A549 (cell line): Measurements from ENCODE around the gene PGS1. TPM values are rescaled to one million over a fixed set of nuclear protein-coding genes. Genes with fewer than 3 reads are reported as not detected.

Experiments used
- ATAC-seq, 2 experiments: fragments of 200-7000 bp in 1 of 2; fragments of >200 bp in 1 of 2; cut with Nextera tagmentation in 1 of 2; cut with Tn5 transposase in 1 of 2; 3 replicates each; pipeline versions ENCODE4 v1.8.0 to v1.9.1; 2018 to 2020; ENCODE audit warnings: mild to moderate bottlenecking in 1 of 2, moderate library complexity in 1 of 2
- CTCF ChIA-PET: fragments of 300-600 bp; sonication (Branson Sonifier 250); formaldehyde crosslinking; extraction: SDS; loops from one replicate; lab custom pipeline; 2021; ENCODE audit warnings: antibody characterized with exemption, inconsistent platforms; lab: Yijun Ruan, JAX
- POLR2A ChIA-PET: fragments of 350-600 bp; formaldehyde crosslinking; extraction: SDS; loops from one replicate; lab custom pipeline; 2021; ENCODE audit warnings: antibody characterized with exemption, inconsistent platforms; lab: Yijun Ruan, JAX
- DNase-seq, 2 experiments: peaks; one replicate each; pipeline versions ENCODE4 v3.0.0 to v3.0.0-alpha.2; 2011 to 2016; ENCODE audit warnings: low read depth in 1 of 2, low spot score in 1 of 2
- FAIRE-seq: peaks from 2 replicates; lab custom pipeline; 2011; peaks lifted over from hg19 to GRCh38; lab: Jason Lieb, UNC
- H3K27ac ChIP-seq, 2 experiments: fragments of >200 bp; sonication (Bioruptor Twin); formaldehyde crosslinking; 3 replicates each; pipeline ENCODE4 v1.5.1; 2016 to 2017
- H3K4me1 ChIP-seq: fragments of >200 bp; sonication (Bioruptor Twin); formaldehyde crosslinking; 3 replicates; pipeline ENCODE4 v1.6.1; 2016
- H3K4me2 ChIP-seq: fragments of >200 bp; sonication (Bioruptor Twin); formaldehyde crosslinking; 3 replicates; pipeline ENCODE4 v1.6.1; 2016
- H3K4me3 ChIP-seq: fragments of >200 bp; sonication (Bioruptor Twin); formaldehyde crosslinking; 3 replicates; pipeline ENCODE4 v1.5.1; 2016
- H3K9me3 ChIP-seq: fragments of >200 bp; sonication (Bioruptor Twin); formaldehyde crosslinking; 3 replicates; pipeline ENCODE4 v1.6.1; 2016
- CBX2 ChIP-seq: fragments of 200-600 bp; sonication (generic); IDR thresholded peaks from 2 replicates; pipeline ENCODE4 v1.6.1; 2016; ENCODE audit warnings: low read depth, mild to moderate bottlenecking, borderline replicate concordance
- EHF ChIP-seq: fragments of 250-450 bp; sonication (Bioruptor Pico); IDR thresholded peaks from 2 replicates; pipeline ENCODE4 v1.5.0; 2020; ENCODE audit warnings: mild to moderate bottlenecking
- EHMT2 ChIP-seq: fragments of 200-600 bp; sonication (generic); IDR thresholded peaks from 2 replicates; pipeline ENCODE4 v1.6.1; 2016; ENCODE audit warnings: antibody characterized with exemption, low read depth, mild to moderate bottlenecking, moderate library complexity
- EP300 ChIP-seq, 2 experiments: fragments of >200 bp; sonication (Bioruptor Twin); formaldehyde crosslinking; IDR thresholded peaks; 2 replicates in 1 of 2; 3 replicates in 1 of 2; pipeline ENCODE4 v1.6.1; 2016 to 2017
- ESRRA ChIP-seq: fragments of 150-350 bp; IDR thresholded peaks from 2 replicates; pipeline ENCODE4 v1.6.1; 2014; ENCODE audit warnings: mild to moderate bottlenecking, low read length, borderline replicate concordance
- GATA3 ChIP-seq: IDR thresholded peaks from 2 replicates; pipeline ENCODE4 v1.6.1; 2012; ENCODE audit warnings: borderline replicate concordance
- HDAC2 ChIP-seq: fragments of 200-600 bp; sonication (generic); IDR thresholded peaks from 2 replicates; pipeline ENCODE4 v1.6.1; 2016
- HOXB5 ChIP-seq: fragments of 250-450 bp; sonication (Bioruptor Pico); IDR thresholded peaks from 2 replicates; pipeline ENCODE4 v1.5.0; 2020; ENCODE audit warnings: mild to moderate bottlenecking, moderate library complexity
- JUN ChIP-seq, 2 experiments: fragments of >200 bp; sonication (Bioruptor Twin); formaldehyde crosslinking; IDR thresholded peaks; 2 replicates in 1 of 2; 3 replicates in 1 of 2; pipeline ENCODE4 v1.6.1; 2016 to 2017
- KDM5A ChIP-seq: fragments of 200-600 bp; sonication (generic); IDR thresholded peaks from 2 replicates; pipeline ENCODE4 v1.6.1; 2016; ENCODE audit warnings: antibody characterized with exemption, mild to moderate bottlenecking
- MAZ ChIP-seq: fragments of 150-350 bp; IDR thresholded peaks from 2 replicates; pipeline ENCODE4 v1.6.1; 2014; ENCODE audit warnings: antibody characterized with exemption, low read depth, low read length, borderline replicate concordance
- NFE2L2 ChIP-seq: fragments of 150-350 bp; conservative IDR thresholded peaks from 2 replicates; pipeline ENCODE4 v1.6.1; 2014; ENCODE audit warnings: low read length
- NR3C1 ChIP-seq: fragments of >200 bp; sonication (Bioruptor Twin); formaldehyde crosslinking; IDR thresholded peaks from 3 replicates; pipeline ENCODE4 v1.6.1; 2017
- RFX5 ChIP-seq: fragments of 450-650 bp; IDR thresholded peaks from 2 replicates; pipeline ENCODE4 v1.7.1; 2014; ENCODE audit warnings: antibody characterized with exemption, mild to moderate bottlenecking, moderate library complexity
- SREBF2 ChIP-seq: fragments of 450-650 bp; IDR thresholded peaks from 2 replicates; pipeline ENCODE4 v1.6.1; 2014; ENCODE audit warnings: mild to moderate bottlenecking, moderate library complexity
- ZFP36 ChIP-seq: fragments of 450-650 bp; IDR thresholded peaks from 2 replicates; pipeline ENCODE4 v1.6.1; 2014; ENCODE audit warnings: borderline replicate concordance; ENCODE audit not compliant: partially characterized antibody
- ZNF302 ChIP-seq: fragments of 250-450 bp; sonication (Bioruptor Pico); IDR thresholded peaks from 2 replicates; pipeline ENCODE4 v1.9.0; 2021; ENCODE audit warnings: inconsistent platforms, mild to moderate bottlenecking, moderate library complexity
- ZSCAN20 ChIP-seq: fragments of 250-450 bp; sonication (Bioruptor Pico); IDR thresholded peaks from 2 replicates; pipeline ENCODE4 v1.8.0; 2022; ENCODE audit warnings: mild to moderate bottlenecking, moderate library complexity
- WGBS: methylation state at CpG from one replicate; pipeline ENCODE4 v1.1.6; 2017; ENCODE audit errors: missing lambda C conversion rate; 5-methylcytosine and 5-hydroxymethylcytosine counted together
- polyA plus RNA-seq, 4 experiments: library from polyadenylated mRNA; depleted of rRNA in 3 of 4; stranded (reverse); fragments of >200 nt; fragmentation: RNase III in 1 of 4; extraction: RNeasy Plus Mini Kit Qiagen cat#74134 plus additional on column Dnase treatment in 1 of 4; gene quantifications; 2 replicates in 3 of 4; 3 replicates in 1 of 4; pipeline ENCODE4 v1.2.3, GENCODE V29; 2011 to 2017
- TF ChIP-seq, protein P1 (sequence below): fragments of >200 bp; sonication (Bioruptor Twin); formaldehyde crosslinking; IDR thresholded peaks from 3 replicates; pipeline ENCODE4 v1.6.1; 2016
- TF ChIP-seq, protein P2 (sequence below): IDR thresholded peaks from 2 replicates; pipeline ENCODE4 v1.6.1; 2012
- TF ChIP-seq, protein P3 (sequence below): fragments of 200-600 bp; sonication (generic); IDR thresholded peaks from 2 replicates; pipeline ENCODE4 v1.6.1; 2016; ENCODE audit warnings: antibody characterized with exemption, mild to moderate bottlenecking, moderate library complexity
- TF ChIP-seq, protein P4 (sequence below): IDR thresholded peaks from 2 replicates; pipeline ENCODE4 v1.6.1; 2012; ENCODE audit warnings: low read depth, borderline replicate concordance

Gene PGS1
- polyA plus RNA-seq, 2 of the 4 experiments (the other 2 are of a cell fraction): 23.7 to 29.5 TPM

DNA sequence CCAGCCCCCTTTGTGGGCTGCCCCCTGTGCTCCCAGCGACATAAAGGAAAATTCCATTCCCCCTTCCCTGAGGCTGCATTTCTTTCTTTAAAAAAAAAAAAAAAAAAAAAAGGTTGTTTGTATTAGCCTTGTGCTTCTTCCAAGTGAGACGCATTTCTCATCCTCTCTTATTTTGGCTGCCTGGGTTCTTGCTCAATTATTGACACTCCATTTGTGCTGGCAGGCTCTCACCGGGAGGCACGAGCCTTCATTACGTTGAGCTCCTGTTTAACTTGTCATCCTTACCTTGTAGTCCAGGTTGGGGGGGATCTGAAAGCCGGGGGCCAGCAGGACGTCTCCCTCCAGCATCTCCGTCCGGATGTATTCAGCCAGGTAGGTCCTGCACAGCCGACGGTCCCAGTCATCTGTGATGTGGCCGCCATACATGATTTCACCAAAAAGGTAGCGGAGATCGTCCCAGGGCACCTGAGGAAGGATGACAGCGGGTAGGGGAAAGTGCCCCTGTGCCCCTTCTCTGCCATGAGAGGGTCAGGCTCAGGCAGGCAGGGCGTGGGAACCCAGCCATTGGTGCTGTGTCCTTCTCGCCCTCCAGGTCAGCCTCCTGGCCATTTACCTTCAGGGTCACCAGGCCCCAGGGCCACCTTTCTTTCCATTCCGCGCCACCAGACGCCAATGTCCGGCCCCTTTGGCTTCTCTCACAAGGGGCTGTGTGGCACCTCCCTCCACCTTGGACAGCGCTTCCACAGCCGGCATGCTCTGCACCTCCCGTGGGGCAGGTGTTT is 50.6 kb downstream of the PGS1 start:
- no peak for ATAC-seq
- CTCF ChIA-PET: interaction anchor here (0.6 to 1.5 kb wide), 4 partner anchors 10 to 317 kb away, joined by 3 to 5 read pairs (median 4); no protein-coding TSS in a partner anchor
- no peak overlapping the region for H3K4me2 ChIP-seq

DNA sequence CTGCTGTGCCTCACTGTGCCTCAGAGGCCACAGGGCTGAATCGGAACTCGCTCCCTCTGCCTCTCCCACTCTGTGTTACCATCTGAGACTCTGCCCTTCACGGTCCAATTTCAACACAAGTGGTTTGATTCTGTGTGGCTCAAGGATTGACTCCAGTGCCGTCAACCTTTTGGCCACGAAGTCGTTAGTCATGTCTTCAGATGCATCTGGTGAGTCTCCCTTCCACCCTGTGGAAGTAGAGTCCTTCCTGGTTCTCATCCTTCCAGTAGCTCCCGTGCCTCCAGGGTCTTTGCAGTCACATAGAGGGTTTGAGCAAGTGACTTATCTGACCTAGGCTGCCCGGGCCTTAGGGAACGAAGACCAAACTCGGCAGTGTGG is 51.2 kb downstream of the PGS1 start:
- WGBS: 84% methylated on average over 10 of the region's 10 CpGs
- no peak for FAIRE-seq

More for the DNA sequence above, 50.6 kb downstream of the PGS1 start:
- WGBS: 87% methylated on average over 24 of the region's 24 CpGs
- DNase-seq: no peak
- POLR2A ChIA-PET: no interaction called here
- H3K27ac ChIP-seq: no peak overlapping the region
- TF ChIP-seq GATA3 (no peak), NFE2L2 (no peak), HDAC2 (no peak), HOXB5 (no peak), KDM5A (no peak), ZFP36 (no peak), RFX5 (no peak), NR3C1 (no peak), ZNF302 (CRISPR knock-in tag) (no peak), ZSCAN20 (CRISPR knock-in tag) (no peak), JUN (IDR thresholded peaks at IDR 0.05) (no peak)
- TF ChIP-seq, protein P1, sequence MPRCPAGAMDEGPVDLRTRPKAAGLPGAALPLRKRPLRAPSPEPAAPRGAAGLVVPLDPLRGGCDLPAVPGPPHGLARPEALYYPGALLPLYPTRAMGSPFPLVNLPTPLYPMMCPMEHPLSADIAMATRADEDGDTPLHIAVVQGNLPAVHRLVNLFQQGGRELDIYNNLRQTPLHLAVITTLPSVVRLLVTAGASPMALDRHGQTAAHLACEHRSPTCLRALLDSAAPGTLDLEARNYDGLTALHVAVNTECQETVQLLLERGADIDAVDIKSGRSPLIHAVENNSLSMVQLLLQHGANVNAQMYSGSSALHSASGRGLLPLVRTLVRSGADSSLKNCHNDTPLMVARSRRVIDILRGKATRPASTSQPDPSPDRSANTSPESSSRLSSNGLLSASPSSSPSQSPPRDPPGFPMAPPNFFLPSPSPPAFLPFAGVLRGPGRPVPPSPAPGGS: no peak
- TF ChIP-seq, protein P2, sequence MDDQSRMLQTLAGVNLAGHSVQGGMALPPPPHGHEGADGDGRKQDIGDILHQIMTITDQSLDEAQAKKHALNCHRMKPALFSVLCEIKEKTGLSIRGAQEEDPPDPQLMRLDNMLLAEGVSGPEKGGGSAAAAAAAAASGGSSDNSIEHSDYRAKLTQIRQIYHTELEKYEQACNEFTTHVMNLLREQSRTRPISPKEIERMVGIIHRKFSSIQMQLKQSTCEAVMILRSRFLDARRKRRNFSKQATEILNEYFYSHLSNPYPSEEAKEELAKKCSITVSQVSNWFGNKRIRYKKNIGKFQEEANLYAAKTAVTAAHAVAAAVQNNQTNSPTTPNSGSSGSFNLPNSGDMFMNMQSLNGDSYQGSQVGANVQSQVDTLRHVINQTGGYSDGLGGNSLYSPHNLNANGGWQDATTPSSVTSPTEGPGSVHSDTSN: no peak
- TF ChIP-seq, protein P3, sequence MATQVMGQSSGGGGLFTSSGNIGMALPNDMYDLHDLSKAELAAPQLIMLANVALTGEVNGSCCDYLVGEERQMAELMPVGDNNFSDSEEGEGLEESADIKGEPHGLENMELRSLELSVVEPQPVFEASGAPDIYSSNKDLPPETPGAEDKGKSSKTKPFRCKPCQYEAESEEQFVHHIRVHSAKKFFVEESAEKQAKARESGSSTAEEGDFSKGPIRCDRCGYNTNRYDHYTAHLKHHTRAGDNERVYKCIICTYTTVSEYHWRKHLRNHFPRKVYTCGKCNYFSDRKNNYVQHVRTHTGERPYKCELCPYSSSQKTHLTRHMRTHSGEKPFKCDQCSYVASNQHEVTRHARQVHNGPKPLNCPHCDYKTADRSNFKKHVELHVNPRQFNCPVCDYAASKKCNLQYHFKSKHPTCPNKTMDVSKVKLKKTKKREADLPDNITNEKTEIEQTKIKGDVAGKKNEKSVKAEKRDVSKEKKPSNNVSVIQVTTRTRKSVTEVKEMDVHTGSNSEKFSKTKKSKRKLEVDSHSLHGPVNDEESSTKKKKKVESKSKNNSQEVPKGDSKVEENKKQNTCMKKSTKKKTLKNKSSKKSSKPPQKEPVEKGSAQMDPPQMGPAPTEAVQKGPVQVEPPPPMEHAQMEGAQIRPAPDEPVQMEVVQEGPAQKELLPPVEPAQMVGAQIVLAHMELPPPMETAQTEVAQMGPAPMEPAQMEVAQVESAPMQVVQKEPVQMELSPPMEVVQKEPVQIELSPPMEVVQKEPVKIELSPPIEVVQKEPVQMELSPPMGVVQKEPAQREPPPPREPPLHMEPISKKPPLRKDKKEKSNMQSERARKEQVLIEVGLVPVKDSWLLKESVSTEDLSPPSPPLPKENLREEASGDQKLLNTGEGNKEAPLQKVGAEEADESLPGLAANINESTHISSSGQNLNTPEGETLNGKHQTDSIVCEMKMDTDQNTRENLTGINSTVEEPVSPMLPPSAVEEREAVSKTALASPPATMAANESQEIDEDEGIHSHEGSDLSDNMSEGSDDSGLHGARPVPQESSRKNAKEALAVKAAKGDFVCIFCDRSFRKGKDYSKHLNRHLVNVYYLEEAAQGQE: no peak
- no peaks in the 10 kb centered on the region for H3K4me1 ChIP-seq
- H3K4me3 ChIP-seq: no peak overlapping the region
- FAIRE-seq: no peak
- H3K9me3 ChIP-seq: no peaks in the 10 kb centered on the region

More for the DNA sequence above, 51.2 kb downstream of the PGS1 start:
- DNase-seq: no peak
- Histone ChIP-seq H3K9me3 (no peaks in the 10 kb centered on the region), H3K27ac (no peak overlapping the region), H3K4me2 (no peak overlapping the region), H3K4me3 (no peak overlapping the region), H3K4me1 (no peaks in the 10 kb centered on the region)
- ChIA-PET CTCF (interaction anchor here (0.7 to 3.9 kb wide), 4 partner anchors 7 to 317 kb away, joined by 3 to 31 read pairs (median 4); no protein-coding TSS in a partner anchor), POLR2A (no interaction called here)
- TF ChIP-seq EHMT2: no peak
- no peak for TF ChIP-seq ESRRA
- TF ChIP-seq EP300 (IDR thresholded peaks at IDR 0.05): no peak
- TF ChIP-seq CBX2: no peak
- no peak for TF ChIP-seq SREBF2
- no peak for TF ChIP-seq EHF
- TF ChIP-seq, protein P4, sequence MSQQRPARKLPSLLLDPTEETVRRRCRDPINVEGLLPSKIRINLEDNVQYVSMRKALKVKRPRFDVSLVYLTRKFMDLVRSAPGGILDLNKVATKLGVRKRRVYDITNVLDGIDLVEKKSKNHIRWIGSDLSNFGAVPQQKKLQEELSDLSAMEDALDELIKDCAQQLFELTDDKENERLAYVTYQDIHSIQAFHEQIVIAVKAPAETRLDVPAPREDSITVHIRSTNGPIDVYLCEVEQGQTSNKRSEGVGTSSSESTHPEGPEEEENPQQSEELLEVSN: no peak
- TF ChIP-seq HDAC2: no peak
- no peak for TF ChIP-seq MAZ
- ATAC-seq: no peak
